ENCODE results near the gene TRMT1L.

- TF ChIP-seq REST (IDR thresholded peaks at IDR 0.05; ENCODE audit: insufficient read depth in 1 of 2, low read depth in 2 of 2, low read length in 2 of 2) (no peak), TAF1 (IDR thresholded peaks at IDR 0.05; ENCODE audit: borderline replicate concordance, insufficient read depth, low read length) (no peak), POLR2AphosphoS5 (IDR thresholded peaks at IDR 0.05; ENCODE audit: low read depth, low read length) (no peak), SIN3A (IDR thresholded peaks at IDR 0.05; ENCODE audit: borderline replicate concordance, insufficient read depth, low read length) (no peak)
Measured at GRCh38 chr1:185157599-185158412, 1.1 kb upstream of the TRMT1L start.

Measured in PFSK-1 (cell line).